GM21381 (cell line): Measurements from ENCODE around the gene KIF17.
"Not testable (repeated sequence)": the region's sequence is repeated elsewhere in the genome, so short reads cannot be mapped to it uniquely, and the experiment has no call there.

Source experiments
- ATAC-seq: cut with Tn5 transposase; IDR thresholded peaks from one replicate; pipeline ENCODE4 v1.9.1; 2021; ENCODE audit warnings: mild to moderate bottlenecking, moderate library complexity; ENCODE audit not compliant: unreplicated experiment

Gene KIF17

DNA sequence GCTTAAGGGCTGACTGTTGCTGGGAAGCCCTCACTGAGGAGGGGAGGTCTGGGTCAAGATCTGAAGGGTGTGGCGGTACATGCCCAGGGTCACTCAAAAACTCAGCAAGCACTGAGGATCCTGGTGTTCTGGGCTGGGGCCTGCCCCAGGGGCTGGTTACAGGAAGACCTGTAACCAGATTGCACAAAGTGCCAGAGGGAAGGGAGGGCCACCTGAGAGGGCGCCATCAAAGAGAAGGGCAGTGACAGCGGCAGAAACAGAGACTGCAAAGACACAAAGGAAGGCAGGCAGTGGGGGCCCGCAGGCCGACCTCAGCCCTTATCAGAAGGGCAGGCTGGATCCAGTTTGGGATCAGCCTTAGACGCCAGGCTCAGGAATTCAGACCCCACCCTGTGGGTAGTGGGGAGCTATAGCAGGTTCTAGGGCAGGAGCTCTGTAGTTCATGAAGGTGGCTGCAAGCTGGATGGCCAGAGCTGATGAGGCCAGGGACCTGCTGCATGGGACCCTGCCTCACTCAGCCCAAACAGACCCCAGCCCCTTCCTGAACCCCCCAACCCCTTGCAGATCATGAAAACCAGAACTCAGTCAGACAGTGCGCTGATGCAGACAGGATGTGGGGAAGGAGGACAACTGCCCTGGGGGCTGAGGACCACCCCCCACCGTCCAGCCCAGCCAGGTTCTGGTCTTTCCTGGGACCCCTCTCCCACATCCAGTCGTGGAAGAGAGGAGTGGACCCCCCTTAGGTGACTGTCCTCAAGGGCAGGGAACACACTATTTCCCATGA lies 10.8 kb upstream of the KIF17 start:
- ATAC-seq: no peak

DNA sequence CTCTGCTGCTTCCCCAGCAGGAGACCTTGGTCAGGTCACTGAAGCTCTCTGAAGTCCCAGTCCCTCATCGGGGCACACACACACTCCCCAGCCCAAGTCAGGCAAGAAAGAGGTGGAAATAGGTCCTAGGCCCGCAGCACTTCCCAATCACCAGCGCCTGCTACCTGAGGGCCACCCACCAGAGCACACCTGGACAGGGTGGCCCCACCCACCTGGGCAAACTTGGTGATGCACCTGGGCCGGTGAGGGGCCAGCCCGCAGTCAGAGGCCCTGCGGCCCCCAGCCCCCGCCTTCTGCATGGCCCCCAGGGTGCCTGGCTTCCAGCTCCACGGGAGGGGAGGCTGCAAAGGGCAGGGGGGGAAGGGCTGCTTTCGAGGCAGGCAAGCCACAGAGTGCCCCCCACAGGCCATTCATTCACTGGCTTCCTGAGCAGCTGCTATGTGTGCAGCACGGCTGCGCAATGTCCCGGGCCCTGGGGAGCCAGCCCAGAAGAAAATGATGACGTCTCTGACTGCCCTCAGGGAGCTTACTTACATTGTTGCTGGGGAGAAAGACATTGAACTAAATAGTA lies 10.0 kb upstream of the KIF17 start:
- ATAC-seq: no peak

DNA sequence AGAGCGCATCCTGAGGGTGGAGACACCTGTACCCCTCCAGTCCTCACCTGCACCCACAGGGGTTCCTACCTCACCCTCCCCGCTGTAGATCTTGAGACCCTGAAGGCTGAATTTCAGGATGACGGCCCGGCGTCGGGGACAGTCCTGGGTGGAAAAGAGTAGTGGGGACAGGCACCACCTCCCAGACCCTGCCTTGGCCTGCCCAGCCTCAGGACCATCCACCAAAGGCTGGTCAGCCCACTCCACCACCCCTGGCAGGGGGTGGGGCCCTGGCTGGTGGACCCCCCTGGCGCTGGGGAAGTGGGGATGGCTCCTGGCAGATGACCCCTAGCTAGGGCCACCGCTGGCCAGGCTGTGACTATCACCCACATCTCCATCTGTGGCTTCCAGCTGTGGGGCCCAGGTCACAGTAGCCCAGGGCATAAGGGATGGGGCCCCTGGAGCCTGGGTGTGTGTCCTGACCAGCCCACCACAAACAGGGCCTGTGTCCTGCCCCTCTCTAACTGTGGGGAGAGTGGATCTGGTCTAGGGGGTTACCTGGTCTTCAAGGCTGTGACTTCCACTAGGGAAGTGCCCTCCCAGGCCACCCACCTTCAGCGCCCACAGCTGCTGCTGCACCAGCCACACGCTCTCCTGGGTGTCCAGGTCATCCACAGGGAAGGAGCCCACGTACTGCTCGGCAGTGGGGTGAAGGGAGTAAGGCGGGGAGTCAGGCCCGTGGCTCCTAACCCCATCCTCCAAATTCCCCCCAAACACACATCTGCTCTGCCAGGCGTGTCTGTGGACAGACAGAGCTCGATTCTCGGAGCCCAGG lies 9.3 kb upstream of the KIF17 start:
- ATAC-seq: no peak

DNA sequence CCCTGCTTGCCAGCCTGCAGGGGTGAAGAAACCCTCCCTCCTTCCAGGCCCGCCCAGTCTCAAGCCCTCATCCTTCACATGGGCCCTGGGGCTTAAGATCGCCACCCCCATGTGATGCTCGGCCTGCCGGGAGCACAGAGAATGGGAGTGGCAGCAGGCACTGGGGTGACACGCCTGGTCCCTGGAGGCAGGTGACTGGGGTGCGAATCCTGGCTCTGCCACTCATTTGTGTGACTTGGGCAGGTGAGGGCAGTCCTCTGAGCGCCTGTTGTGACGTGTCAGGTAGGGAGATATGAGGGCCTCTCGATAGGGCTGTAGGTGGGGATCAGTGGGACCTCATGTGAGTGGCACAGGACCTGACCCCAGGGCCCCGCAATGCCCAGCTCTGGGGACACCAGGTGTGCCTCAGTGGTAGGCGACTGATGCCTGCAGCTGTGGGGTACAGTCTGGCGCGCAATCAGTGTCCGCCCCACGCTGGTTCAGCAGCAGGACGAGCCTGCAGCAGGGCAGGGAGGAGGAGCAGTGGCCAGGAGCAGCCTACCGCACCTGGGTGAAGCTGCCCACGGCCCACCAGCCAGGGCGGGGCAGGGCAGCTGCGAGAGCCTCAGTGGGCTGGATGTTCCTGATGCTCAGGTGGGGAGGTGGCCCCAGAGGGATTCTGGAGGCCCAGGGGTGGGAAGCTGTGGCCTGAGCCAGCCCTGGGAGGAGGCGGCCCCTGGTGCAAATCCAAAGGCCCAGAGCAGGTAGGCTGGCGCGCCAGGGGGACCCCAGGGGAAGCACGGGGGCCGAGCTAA lies 8.5 kb upstream of the KIF17 start:
- ATAC-seq: no peak

DNA sequence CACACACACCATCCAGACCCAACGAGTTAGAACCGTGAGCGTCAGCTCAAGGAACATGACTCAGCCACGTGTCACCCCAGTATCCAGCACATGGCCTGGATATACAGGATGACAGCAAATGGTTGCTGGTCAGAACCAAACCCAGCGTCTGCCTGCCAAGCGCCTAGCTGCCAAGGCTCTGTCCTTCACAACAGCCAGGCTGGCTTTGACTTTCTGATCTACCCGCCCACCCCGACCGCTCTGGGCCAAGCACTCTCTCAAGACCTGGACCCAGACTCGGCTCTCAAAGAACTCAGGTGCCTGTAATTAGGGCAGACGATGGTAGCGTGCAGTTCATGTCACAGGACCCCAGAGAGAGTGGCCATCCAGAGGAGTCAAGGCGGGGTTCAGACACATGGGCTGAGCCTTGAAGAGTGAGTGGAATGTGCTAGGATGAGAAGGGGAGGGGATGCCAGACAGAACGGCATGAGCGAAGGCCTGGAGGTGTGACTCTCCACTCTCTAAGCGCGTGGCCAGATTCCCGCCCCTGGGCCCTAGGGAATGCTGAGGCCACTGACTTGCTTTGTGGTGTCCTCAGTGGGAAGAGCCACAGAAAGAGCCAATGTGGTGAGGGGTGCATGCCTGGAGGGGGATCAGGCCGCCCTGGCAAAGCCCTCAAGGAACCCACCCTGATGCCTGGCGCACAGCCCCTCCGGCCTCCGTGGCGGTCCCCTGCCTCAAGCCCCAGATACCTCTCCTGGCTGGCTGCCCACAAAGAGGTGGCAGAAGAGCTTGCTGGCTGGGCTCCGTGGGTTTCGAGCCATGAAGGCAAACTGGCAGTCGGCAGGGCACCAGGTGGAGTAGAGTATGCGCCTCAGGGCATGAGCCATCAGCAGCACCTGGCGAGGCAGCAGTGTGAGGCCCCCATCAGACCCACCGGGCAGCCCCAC lies 7.6 kb upstream of the KIF17 start:
- ATAC-seq: no peak

DNA sequence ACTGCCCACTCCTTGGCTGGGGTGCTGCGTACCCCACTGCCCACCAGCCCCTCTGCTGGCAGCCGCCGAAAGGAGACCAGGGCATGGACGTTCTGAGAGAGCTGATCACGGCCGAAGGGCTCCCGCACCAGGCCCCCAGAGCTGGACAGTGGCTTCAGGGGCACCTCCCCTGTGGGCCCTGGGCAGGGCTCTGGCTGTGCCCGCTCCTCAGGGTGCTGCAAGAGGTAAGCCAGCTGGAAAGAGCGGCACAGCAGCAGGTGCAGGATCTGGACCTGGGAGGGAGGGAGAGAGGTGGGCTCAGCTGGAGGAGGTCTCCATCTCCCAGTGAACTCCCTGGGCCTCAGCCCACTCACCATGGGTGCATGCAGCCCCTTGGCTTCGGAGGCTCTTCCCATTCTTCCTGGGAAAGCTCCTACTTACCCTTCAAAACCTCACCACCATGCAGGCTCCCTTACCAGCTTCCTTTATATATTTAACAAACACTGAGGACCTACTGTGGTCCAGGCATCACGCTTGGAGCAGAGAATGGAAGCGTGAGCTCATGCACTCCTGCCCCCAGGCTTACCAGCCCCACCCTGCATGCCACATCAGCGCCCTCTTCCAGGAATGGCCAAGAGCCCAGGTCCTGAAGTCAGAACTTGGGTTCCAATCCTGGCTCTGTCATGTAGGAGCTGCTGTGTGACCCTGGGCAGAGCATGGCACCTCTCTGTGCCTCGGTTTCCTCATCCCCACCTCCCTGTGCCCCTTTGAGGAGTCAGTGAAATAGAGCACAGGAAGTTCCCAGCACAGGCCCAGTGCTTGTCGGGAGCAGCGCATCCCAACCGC lies 6.8 kb upstream of the KIF17 start:
- ATAC-seq: no peak

DNA sequence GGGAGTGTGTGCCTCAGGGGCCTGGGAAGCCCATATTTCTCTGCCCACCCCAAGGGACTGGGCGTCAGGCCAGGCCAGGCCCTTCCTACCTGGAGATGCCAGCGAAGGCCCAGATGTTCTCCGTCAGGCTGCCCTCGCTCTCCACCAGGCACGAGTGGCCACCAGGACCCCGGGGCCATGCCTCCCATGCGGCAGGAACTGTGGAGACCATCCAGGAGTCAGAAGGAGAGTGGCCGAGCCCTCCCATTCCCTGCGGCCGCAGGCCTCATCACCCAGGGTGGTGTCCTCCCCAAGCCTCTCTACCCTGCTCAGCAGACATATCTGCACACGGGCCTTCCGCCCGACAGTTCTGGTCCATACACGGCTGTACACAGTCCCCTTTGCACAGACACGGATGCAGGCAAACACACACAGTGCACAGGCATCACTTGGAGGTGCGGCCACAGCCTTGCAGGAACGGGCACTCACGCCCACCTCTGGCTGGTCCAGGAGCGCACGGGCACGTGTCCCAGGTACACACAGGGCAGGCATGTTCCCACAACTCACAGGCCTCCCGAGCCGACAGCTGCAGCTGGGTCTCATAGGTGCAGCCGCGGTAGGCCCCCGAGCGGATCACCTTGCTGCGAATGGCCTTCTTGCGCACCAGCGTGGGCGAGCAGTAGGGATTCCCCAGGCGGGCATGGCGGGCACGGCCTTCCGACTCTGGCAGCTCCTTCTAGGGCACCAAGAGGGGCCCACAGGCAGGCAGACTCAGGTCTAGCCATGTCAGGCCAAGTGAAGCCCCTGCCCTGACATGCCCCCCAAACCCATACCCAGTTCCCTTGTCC lies 5.9 kb upstream of the KIF17 start:
- ATAC-seq: no peak

DNA sequence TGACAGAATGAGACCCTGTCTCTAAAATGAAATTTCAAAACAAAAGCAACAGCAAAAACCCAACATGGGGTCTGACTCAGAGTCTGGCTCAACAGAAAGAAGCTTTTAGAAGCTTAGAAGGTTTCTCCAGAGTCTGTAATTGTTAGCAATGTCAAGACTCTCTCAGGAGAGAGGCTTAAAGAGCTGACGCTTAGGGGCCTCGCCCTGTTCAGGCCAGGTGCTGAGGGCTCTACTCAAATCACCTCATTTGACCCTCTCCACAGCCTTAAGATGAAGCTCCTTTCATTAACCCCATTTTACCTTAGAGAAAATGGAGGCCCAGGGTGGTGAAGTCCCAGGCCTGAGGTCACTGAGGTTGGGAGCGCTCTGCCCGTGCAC lies 5.3 kb upstream of the KIF17 start:
- no peak for ATAC-seq

DNA sequence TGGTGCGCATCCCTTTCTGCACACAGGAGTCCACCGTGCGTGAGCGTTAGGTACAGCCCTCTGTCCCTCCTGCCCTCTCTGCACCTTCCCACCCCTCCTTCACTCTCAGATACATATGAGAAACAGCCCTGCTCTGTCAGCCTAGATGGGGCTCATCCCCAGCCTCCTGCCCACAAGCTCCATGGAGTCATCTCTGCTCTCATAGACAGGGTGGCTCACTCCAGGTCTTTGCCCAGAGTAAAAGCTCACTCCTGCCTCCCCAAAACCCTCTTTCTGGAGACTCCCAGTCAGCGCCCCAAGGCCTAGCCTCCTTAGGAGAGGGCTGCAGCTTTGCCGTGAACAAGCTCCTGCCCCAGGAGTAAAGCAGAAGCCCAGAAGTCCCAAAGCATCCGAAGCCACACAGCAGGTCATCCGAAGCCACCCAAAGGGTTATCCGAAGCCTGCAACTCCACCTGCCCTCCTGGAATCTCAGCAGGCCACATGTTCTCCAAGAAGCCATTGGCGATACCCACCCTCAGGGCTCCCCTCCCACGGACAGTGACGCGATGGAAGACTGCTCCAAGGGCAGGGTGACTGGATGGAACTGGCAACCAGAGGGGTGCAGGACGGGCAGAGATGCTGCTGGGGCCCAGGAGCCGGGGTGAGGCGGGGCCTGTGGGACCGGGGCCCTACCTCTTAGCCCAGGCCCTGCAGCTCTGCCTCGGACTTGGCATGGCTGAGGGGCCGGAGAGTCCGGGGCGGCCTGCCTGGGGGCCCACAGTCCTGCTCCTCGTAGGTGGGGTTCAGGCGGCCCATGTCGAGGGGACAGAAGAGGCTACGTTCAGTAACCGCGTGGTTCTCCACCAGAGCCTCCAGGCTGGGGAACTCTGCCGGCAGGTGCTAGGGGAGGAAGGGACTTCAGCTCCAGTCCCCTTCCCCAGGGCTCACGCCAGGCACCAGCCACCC lies 3.6 kb upstream of the KIF17 start:
- no peak for ATAC-seq

DNA sequence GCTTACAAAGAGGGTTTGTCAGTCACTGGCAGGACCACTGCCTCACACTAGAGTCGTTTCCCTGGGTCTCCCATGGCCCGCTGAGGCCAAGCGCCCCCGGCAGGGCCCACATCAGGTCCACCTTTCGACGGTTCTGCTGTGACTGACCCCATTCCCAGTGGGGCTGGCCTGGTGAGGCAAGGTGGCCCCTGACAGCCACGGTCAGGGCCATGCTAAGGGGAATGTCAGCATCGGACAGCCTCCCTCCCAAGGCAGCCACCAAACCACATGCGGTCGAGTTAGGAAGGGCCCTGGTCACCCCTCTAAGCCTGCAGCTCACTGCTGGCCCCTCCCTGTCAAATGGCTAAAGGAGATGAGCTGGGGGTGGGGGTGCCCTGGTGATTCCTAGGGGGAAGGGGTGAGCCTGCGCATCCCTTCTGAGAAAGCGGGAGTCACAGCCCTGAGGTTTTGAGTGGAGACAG lies 2.9 kb upstream of the KIF17 start:
- no peak for ATAC-seq

DNA sequence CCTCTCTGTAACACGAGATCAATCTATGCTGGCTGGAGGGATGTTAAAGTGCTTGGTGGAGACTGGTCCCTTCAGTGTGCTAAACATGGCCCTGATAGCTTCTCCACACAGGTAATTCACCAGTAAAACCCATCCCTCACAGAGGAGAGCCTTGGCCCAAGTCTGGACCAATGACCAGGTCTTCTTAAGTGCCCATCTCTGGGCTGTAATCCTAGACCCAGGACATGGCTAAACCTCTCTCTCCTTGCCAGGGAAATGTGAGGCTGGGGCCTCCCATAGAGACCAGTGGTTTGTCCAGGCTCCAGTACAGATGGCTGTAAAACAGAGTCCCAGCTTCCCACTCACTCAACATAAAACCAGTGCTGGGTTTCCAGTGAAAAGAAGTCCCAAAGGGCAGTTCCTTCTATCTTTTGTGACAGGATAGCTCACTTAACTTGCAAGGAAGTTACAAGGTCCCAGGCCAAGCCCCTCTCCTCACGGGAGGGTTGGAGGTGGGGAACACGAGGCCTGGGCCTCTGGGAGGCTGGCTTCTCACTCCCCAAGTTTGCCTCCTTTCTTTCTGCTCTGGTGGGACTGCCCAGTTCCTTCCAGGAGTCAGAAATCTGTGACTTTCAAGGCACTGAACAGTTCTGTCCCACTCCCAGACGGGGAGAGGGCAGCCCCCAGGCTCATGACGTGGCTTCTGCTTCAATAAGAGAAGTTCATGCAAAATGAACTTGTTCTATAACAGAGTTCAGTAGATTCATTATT lies 2.2 kb upstream of the KIF17 start:
- ATAC-seq: no peak

DNA sequence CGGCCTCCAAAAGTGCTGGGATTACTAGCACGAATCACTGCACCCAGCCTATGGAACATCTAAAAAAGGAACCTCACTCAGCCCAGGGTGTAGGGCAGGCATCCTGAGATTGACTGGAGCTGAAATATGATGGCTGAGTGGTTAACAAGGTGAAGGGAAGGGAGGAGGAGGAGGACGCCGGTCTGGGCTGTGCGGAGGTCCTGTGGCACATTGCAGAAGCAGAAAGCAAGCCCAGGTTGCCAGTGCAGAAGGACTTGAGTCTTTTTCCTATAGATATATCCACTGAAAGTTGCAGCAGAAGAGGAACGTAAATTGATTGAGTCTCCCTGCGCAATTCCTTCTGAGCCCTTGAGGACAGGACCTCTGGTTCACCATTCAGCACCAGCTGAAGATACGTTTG lies 1.5 kb upstream of the KIF17 start:
- no peak for ATAC-seq

DNA sequence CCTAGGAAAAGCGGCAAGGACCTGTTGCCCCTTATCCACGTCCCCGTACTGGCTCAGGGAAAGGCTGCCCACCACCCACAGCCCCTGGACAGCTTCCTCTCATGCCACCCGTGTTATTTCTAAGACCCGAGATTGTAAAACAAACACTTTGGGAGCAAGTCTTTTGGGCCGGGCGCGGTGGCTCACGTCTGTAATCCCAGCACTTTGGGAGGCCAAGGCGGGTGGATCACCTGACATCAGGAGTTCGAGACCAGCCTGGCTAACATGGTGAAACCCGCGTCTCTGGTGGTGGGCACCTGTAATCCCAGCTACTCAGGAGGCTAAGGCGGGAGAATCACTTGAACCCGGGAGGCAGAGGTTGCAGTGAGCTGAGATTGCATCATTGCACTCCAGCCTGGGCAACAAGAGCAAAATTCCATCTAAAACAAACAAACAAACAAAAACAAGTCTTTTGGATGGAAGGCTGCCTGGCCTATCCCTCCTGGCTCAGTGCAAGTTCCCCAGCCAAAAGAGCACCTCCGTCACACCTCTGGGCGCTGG lies 606 bp upstream of the KIF17 start:
- not testable (repeated sequence) for ATAC-seq

DNA sequence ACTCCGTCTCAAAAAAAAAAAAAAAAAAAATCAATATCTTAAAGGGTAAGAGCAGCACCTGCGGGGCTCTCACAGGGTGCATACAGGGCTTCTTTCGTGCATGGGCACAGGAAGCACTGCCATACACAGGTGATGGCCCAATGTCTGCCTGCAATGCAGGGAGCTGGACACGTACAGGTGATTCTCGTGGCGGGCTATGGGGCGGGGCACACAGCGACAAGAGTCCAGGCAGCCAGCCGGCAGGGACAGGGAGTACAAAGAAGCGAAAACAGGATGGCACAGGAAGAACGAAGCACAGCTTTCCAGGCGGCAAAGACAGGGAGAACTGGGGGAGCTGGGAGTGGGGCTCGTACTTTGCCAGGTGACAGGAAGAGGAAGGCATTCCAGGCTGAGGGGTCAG lies 1.6 kb downstream of the KIF17 start:
- no peak for ATAC-seq

DNA sequence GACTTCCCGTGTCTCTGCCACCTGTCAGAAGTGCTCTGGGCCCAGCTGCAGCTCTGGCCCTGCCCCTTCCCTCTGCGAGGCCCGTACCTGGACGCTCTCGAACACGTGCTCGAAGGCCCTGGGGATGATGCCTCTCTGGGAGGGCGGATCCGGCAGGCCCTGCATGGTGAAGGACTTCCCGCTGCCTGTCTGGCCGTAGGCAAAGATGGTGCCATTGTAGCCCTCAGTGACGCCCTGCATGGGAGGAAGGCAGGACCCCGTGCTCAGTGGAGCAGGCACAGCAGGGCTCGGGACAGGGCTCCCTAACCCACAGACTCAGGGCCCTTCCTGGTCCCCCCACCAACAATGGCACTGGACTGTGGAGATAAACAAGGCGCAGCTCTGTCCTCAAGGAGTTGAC lies 2.4 kb downstream of the KIF17 start:
- ATAC-seq: no peak

DNA sequence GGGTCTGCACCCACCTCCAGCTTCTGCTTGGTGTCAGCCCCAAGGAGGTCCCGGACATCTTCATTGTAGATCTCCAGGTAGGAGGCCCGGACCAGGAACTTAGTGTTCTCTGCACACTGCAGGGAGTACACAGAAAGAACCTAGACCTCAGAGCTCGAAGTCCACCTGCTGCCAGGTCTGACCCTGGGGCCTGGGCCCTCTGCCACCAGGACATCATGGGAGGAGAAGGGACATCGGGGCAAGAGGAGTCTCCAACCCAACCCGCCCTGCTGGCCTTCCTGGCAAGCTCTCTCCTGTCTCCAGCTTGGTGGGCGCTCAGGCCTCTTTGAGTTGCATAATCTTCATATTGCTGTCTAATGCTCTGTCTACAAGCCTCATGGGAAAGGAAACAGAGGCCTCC lies 4.4 kb downstream of the KIF17 start:
- no peak for ATAC-seq
